ENCODE results near the gene SAMD4A.

GRCh38 chr14:54689928-54690327 is 123.0 kb downstream of the SAMD4A start:
- TF ChIP-seq NFRKB (IDR thresholded peaks at IDR 0.05) (no peak), TARDBP (IDR thresholded peaks at IDR 0.05) (no peak), LEF1 (IDR thresholded peaks at IDR 0.05; ENCODE audit: borderline replicate concordance) (no peak), ARNT (IDR thresholded peaks at IDR 0.05) (no peak)

Measured in HEK293T (cell line).